ENCODE data around the gene RPUSD2. TPM values are rescaled to one million over a fixed set of nuclear protein-coding genes. Genes with fewer than 3 reads are reported as not detected.

RPUSD2 gene
- total and polyA plus RNA-seq, 2 donors (not counting 3 experiments of a cell fraction or from before 2014, with no cell fraction given): 7.0 to 11.4 TPM

DNA sequence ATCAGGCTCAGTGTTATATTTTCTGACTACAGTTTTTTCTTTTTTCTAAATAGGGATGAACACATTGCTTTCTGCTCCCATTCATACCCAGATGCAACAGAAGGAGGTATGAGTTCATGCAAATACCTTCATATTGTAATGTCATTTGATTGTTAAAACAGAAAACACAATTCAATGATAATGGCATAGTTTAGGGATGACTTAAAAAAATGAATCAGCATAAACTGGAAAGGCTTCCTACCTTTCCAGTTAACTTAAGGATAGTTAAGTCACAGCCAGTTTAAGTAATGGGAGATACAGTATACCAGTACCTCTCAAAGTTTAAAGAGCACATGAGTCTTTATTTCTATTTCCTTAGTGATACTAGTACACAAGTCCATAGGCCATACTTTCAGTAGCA lies 49.8 kb downstream of the RPUSD2 start:
- no peak overlapping the region for H3K4me2 ChIP-seq (ENCODE audit: insufficient read depth, low read length)
- H2AFZ ChIP-seq (ENCODE audit: low read depth, low read length): no peak overlapping the region
- H4K20me1 ChIP-seq (replicated peaks; ENCODE audit: control insufficient read depth, extremely low read depth, insufficient read depth, low read length): no peaks in the 10 kb centered on the region
- H3K27ac ChIP-seq (ENCODE audit: insufficient read depth, low read depth, low read length): no peak overlapping the region
- H3K9me3 ChIP-seq (replicated peaks; ENCODE audit: control insufficient read depth, insufficient read depth, low read length): no peaks in the 10 kb centered on the region
- POLR2A ChIA-PET: no interaction called here
- no peak for FAIRE-seq
- no peak overlapping the region for H3K4me3 ChIP-seq (replicated peaks in 1 of 3; ENCODE audit: insufficient read depth in 1 of 3, low read depth in 1 of 3, low read length in 3 of 3)
- no peaks in the 10 kb centered on the region for H3K9me1 ChIP-seq (replicated peaks; ENCODE audit: control insufficient read depth, extremely low read depth, insufficient read depth, low read length)
- no peaks in the 10 kb centered on the region for H3K27me3 ChIP-seq (ENCODE audit: control insufficient read depth in 2 of 2, insufficient read depth in 2 of 2, low read length in 2 of 2)
- no peak for DNase-seq (ENCODE audit: low read depth, low spot score)
- no peak overlapping the region for H3K9ac ChIP-seq (replicated peaks; ENCODE audit: extremely low read depth, insufficient read depth, low read length)
- no peaks in the 10 kb centered on the region for H3K79me2 ChIP-seq (ENCODE audit: control insufficient read depth, insufficient read depth, low read length)
- CTCF ChIA-PET: no interaction called here
- BruUV-seq (replicated peaks): no TSS peak
- dilution Hi-C loops (cut with MboI; ENCODE audit: extremely low pct_ligation_motif_present, low sequenced_read_pairs) (no loop called here), intact Hi-C loops (cut with micrococcal nuclease) (no loop called here)
- TF ChIP-seq MYC (IDR thresholded peaks at IDR 0.05; ENCODE audit: low read depth, low read length): no peak
- TF ChIP-seq EZH2 (IDR thresholded peaks at IDR 0.05; ENCODE audit: borderline replicate concordance, low read depth, low read length, severe bottlenecking): no peak
- TF ChIP-seq POLR2A (IDR thresholded peaks at IDR 0.05; ENCODE audit: low read depth, low read length): no peak
- no peak for TF ChIP-seq POLR2AphosphoS5 (IDR thresholded peaks at IDR 0.05; ENCODE audit: insufficient read depth, low read depth, low read length)
- TF ChIP-seq FOS (IDR thresholded peaks at IDR 0.05; ENCODE audit: borderline replicate concordance, insufficient read depth, low read length): no peak
- TF ChIP-seq JUN (IDR thresholded peaks at IDR 0.05; ENCODE audit: borderline replicate concordance, insufficient read depth, insufficient read length, low read depth): no peak
- TF ChIP-seq, protein P1, sequence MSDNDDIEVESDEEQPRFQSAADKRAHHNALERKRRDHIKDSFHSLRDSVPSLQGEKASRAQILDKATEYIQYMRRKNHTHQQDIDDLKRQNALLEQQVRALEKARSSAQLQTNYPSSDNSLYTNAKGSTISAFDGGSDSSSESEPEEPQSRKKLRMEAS (IDR thresholded peaks at IDR 0.05; ENCODE audit: insufficient read depth, insufficient read length): no peak
- TF ChIP-seq, protein P2, sequence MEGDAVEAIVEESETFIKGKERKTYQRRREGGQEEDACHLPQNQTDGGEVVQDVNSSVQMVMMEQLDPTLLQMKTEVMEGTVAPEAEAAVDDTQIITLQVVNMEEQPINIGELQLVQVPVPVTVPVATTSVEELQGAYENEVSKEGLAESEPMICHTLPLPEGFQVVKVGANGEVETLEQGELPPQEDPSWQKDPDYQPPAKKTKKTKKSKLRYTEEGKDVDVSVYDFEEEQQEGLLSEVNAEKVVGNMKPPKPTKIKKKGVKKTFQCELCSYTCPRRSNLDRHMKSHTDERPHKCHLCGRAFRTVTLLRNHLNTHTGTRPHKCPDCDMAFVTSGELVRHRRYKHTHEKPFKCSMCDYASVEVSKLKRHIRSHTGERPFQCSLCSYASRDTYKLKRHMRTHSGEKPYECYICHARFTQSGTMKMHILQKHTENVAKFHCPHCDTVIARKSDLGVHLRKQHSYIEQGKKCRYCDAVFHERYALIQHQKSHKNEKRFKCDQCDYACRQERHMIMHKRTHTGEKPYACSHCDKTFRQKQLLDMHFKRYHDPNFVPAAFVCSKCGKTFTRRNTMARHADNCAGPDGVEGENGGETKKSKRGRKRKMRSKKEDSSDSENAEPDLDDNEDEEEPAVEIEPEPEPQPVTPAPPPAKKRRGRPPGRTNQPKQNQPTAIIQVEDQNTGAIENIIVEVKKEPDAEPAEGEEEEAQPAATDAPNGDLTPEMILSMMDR (IDR thresholded peaks at IDR 0.05; ENCODE audit: extremely low read depth in 1 of 2, insufficient read depth in 1 of 2, low read depth in 1 of 2, low read length in 2 of 2): no peak
- no peak for TF ChIP-seq GATA2 (IDR thresholded peaks at IDR 0.05; ENCODE audit: insufficient read depth, insufficient read length, low read depth, low read length)
- H3K4me1 ChIP-seq (ENCODE audit: control insufficient read depth, extremely low read depth, insufficient read depth, low read length): no peaks in the 10 kb centered on the region
- peaks cover 0 to 4% of the 10 kb centered on the region in 2 experiments for H3K36me3 ChIP-seq (ENCODE audit: control insufficient read depth in 2 of 2, extremely low read depth in 1 of 2, insufficient read depth in 2 of 2, low read length in 2 of 2)
